GM19239 (cell line): ENCODE results near the gene KLF11.

Experiments used
- DNase-seq: peaks from one replicate; pipeline ENCODE4 v3.0.0; 2011; ENCODE audit warnings: low spot score; ENCODE audit not compliant: insufficient read length
- FAIRE-seq: peaks from 2 replicates; lab custom pipeline; 2011; peaks lifted over from hg19 to GRCh38; lab: Jason Lieb, UNC

Gene KLF11

DNA sequence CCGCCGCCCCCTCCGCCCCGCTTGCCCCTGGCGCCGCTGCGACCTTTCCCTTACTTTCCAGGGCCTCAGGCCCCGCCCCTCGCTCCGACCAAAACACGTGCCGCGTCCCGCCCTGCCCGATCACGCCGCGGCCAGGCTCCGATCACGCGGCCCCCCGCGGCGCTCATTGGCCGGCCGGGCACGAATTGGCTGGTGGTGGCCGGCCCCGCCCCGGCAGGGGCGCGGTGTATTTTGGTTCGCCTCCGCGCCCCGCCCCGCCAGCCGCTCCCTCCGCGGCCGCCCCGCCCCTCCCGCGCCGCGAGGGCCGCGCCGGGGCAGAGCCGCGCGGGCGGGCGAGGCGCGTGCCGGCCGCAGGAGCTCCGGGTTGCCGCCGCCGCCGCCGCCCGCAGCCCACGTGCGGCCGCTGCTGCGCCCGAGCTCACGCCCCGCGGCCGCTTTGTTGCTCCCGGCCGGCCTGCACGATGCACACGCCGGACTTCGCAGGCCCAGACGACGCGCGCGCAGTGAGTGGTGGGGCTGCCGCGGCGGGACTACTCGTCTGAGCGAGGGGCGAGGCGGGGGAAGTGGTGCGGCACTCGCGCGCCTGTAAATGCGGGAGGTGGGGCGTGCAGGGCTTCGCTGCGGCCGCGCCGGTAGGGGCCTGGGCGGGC, at the start of gene KLF11:
TSS of gene KLF11 (plus strand) at position 295 of the 650 bp plus-strand sequence. CDS start at position 462, 167 bp downstream.
- FAIRE-seq = peak; percentile 76
- peak; percentile 95 for DNase-seq

DNA sequence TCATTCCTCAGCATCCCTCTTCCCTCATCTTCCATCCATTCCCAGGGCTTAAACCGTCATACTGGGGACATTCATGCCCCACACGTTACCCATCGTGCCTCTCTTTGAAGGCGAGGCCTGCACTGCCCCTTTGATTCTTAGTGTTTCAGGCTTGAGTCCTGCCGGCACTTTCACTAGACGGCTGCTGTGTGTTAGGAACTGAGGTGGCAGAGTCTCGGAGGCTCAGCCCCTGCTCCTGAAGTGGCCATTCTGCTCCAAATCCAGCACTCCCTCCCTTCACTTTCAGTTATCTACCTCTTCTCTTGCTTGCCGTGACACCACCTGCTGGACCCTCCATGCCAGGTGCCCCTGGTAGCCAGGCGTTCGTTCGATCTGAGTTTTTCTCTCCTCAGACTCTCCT, 48.9 kb upstream of the KLF11 start:
- FAIRE-seq (no peak), DNase-seq (no peak)

DNA sequence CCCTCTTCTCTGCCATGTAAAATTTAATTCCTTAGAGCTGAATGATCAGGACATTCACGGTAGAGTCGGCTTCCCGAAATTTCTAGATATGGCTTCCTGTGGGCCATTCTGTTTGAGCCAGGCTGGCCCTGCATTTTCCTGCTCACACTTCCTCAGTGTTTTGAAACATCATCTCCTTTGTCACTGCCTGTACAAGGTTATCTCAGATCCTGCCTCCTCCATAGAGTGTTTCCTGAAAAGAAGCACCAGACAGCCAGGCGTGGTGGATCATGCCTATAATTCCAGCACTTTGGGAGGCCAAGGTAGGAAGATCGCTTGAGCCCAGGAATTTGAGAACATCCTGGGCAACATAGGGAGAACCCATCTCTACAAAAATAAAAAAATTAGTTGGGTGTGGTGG, 48.3 kb upstream of the KLF11 start:
- FAIRE-seq (no peak), DNase-seq (no peak)

DNA sequence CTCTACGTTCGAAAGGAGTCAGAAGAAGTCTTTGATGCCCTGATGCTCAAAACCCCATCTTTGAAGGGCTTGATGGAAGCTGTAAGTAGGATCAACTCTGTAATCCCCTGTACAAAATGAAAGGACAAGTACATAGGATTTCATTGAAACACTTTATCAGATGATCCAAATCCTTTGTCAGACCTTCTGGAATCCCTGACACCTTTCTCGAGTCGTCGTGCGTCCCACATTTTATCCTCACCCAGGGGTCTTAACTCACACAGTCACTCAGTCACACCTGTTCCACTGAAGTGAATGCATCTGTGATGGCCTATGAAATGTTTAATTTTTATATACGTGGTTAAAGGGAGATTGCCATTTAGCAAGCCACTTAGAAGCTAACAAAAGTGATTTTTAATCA, 47.0 kb upstream of the KLF11 start:
- DNase-seq (no peak), FAIRE-seq (no peak)

GRCh38 chr2:9997936-9998335, 45.4 kb upstream of the KLF11 start:
- FAIRE-seq (no peak), DNase-seq (no peak)

GRCh38 chr2:9998916-9999654, 44.3 kb upstream of the KLF11 start:
- no peak for DNase-seq
- FAIRE-seq = no peak

DNA sequence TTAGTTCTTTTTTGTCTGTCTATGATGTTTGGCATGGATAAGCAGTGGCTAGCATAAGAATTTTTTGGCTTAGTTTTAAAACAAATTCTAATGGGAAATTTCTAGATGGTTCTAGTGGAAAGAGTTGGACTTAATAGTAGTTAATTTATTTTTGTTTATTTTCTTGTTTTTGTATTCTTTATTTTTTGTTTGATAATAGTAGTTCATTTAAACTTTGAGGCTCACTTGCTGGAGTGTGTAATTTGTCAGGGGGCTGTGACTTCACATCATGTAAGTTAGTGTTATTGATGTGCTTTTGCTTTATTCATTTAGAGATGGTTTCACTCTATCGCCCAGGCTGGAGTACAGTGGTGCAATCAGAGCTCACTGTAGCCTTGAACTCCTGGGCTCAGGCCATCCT, 43.7 kb upstream of the KLF11 start:
- DNase-seq (no peak), FAIRE-seq (no peak)

GRCh38 chr2:10000541-10000940, 42.8 kb upstream of the KLF11 start:
- DNase-seq (no peak), FAIRE-seq (no peak)

- DNase-seq (no peak), FAIRE-seq (no peak)
Observed at GRCh38 chr2:10001586-10001985, 41.8 kb upstream of the KLF11 start.

- DNase-seq (no peak), FAIRE-seq (no peak)
Observed at GRCh38 chr2:10002109-10002508, 41.2 kb upstream of the KLF11 start.

GRCh38 chr2:10002681-10003080, 40.7 kb upstream of the KLF11 start:
- FAIRE-seq (no peak), DNase-seq (no peak)

GRCh38 chr2:10003206-10004125, 39.9 kb upstream of the KLF11 start:
- DNase-seq (no peak), FAIRE-seq (no peak)

GRCh38 chr2:10004401-10004800, 38.9 kb upstream of the KLF11 start:
- FAIRE-seq (no peak), DNase-seq (no peak)

DNA sequence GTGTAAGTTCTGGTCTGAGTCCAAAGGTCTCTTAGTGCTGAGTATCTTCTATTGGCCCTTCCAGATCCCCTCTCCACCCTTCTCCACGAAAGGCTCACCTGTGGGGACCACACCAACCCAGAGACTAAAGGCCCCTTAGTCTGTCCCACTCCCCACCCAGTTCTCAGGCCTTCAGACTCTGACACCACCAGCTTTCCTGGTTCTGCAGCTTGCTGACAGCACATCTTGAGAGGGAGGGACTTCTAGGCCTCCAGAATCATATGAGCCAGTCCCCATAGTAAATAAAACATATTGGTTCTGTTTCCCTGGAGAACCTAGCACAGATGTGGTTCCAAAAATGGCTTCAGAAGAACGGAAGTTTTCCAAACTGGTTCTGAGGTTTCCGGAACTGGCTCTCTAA, 38.5 kb upstream of the KLF11 start:
- no peak for FAIRE-seq

DNA sequence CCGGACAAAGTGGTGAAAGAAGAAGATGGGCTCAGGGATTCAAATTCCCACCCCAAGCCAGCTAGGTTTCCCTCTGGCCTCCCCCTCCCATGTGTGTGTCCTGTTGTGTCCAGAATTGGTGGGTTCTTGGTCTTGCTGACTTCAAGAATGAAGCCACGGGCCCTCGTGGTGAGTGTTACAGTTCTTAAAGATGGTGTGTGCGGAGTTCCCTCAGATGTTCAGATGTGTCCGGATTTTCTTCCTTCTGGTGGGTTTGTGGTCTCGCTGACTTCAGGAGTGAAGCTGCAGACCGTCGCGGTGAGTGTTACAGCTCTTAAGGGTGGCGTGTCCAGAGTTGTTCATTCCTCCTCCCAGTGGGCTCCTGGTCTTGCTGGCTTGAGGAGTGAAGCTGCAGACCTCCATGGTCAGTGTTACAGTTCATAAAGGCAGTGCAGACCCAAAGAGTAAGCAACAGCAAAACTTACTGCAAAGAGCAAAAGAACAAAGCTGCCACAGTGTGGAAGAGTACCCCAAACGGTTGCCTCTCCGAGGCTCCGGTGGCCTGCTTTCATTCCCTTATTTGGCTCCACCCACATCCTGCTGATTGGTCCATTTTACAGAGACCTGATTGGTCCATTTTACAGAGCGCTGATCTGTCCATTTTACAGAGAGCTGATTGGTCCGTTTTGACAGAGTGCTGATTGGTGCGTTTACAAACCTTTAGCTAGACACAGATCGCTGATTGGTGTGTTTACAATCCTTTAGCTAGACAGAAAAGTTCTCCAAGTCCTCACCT, 37.7 kb upstream of the KLF11 start:
- no peak for FAIRE-seq

More for the DNA sequence above, 38.5 kb upstream of the KLF11 start:
- DNase-seq = no peak

DNA sequence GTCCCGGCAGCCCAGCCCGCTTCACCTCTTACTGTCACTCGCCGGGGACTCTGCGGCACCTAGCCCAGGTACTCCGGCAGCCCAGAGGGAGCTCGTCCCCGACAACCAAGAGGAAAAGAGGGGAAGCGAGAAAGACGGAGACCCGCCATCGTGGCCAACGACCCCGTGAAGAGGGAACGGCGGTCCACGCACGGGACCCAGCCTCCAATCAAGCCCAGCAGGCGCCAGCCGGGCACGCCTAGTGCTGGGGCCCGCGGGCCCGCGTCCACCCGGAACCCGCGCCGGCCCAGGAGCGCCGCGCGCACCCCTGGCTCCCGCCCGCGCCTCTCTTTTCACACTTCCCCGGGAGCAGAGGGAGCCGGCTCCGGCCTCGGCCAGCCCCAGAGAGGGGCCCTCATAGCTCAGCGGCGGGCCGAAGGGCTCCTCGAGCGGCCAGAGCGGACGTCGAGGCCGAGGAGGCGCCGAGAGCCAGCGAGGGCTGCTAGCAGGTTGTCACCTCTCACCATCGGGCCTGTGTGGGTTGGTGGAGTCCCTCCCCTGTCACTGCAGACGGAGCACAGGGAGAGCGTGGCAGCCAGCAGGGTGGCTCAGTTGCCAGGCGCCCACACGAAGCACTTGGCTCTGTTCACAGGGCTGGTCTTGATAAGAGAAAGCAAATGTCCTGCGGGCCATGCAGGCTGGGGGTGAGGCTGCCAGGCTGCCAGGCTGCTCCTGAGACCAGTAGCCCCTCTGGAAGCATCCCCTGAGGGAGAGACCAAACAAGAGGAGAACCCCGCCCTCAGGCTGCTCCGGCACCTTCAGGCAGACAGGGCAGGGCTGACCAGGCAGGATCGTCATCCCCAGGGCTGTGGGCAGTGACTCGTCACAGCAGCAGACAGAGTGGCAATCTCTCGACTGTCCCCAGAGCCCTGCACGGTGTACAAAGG, 36.9 kb upstream of the KLF11 start:
- DNase-seq = no peak
- no peak for FAIRE-seq

More for the DNA sequence above, 37.7 kb upstream of the KLF11 start:
- DNase-seq = no peak

- no peak for FAIRE-seq
- no peak for DNase-seq
Observed at GRCh38 chr2:10007435-10007834, 35.9 kb upstream of the KLF11 start.

DNA sequence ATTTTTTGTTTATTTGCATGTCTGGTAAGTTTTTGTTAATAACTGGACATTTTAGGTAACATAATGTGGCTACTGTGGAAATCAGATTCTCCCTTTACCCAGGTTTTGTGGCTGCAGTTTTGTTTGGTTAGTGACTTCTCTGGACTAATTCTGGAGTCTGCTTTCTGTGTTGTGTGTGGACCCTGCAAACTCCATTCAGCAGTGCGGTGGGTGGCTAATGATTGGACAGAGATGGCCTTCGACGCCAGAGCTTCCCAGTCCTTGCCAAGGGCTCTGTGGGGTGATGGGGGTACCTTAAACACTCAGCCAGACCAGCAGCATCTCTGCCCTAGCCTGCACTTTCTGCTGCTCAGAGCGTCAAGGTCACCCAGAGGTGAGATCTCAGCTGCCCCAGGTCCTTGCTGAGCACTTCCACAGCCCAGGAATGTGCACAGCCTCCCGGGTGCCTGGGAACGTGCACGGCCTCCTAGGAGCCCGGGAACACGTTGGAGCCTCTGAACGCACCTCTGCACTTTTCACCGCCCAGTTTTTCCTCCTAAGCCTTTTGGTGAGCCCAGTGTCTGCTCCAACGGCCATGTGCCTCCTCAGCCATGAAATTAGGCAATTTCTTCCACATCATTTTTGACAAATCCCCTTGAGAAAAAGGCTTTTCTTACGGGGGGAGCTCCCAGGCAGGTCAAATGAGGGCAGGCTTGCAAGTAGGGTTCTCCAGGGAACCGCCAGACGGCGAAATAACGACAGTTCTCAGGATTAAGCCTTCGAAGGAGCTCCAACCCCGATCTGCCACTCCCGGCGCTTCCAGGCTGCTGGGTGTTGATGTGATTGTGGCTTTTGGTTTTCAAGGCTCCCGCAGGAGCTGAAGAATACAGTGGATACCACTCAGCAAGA, 35.2 kb upstream of the KLF11 start:
- DNase-seq = no peak
- no peak for FAIRE-seq
